Smooth muscle cell of the coronary artery (primary cell): Measurements from ENCODE around the gene TPRG1L. TPM values are rescaled to one million over a fixed set of nuclear protein-coding genes. Genes with fewer than 3 reads are reported as not detected.

Source experiments
- total RNA-seq: library from RNA; depleted of rRNA; stranded (reverse); fragments of >200 nt; gene quantifications from 2 replicates; pipeline ENCODE4 v1.2.3, GENCODE V29; 2014; ENCODE audit warnings: low replicate concordance

Gene TPRG1L
- total RNA-seq = 23.1 and 27.5 TPM in 2 replicates

GRCh38 chr1:3624200-3625136, at the start of gene TPRG1L:
TPRG1L (plus strand) TSS chr1:3625015; CDS start chr1:3625073, 58 bp downstream.

GRCh38 chr1:3611170-3612019, 13.4 kb upstream of the TPRG1L start, which contains the start of gene MEGF6:
MEGF6 (minus strand) TSS chr1:3611508; CDS start chr1:3611268, 240 bp downstream.

GRCh38 chr1:3649342-3650247, 24.8 kb downstream of the TPRG1L start, which contains the start of gene WRAP73:
WRAP73 (minus strand) TSS chr1:3650103; CDS start chr1:3649999, 104 bp downstream.

GRCh38 chr1:3651930-3652547, 27.2 kb downstream of the TPRG1L start, which contains the start of gene TP73:
TP73 (plus strand) TSS chr1:3652516; CDS start chr1:3682366, 29,850 bp downstream.

Other genes starting within 250 kb of the TPRG1L start
- gene ARHGEF16, start 170.3 kb upstream of the TPRG1L start, total RNA-seq = 0.23 TPM in 1 of 2 replicates, not detected in the other
- 47.6 and 248 TPM in 2 replicates for gene MEGF6, start 13.5 kb upstream of the TPRG1L start, total RNA-seq
- 11.7 and 16.4 TPM in 2 replicates for gene WRAP73, start 25.1 kb downstream of the TPRG1L start, total RNA-seq
- gene TP73, start 27.5 kb downstream of the TPRG1L start, total RNA-seq = not detected in 2 replicates
- not detected in 2 replicates for gene CCDC27, start 127.4 kb downstream of the TPRG1L start, total RNA-seq
- 0.70 and 1.4 TPM in 2 replicates for gene SMIM1, start 147.7 kb downstream of the TPRG1L start, total RNA-seq
- 18.5 and 24.1 TPM in 2 replicates for gene LRRC47, start 171.5 kb downstream of the TPRG1L start, total RNA-seq
- 11.5 and 12.0 TPM in 2 replicates for gene CEP104, start 232.2 kb downstream of the TPRG1L start, total RNA-seq
- 4.1 and 6.8 TPM in 2 replicates for gene DFFB, start 232.5 kb downstream of the TPRG1L start, total RNA-seq